Measurements from ENCODE around the gene RAB35.

- TF ChIP-seq POLR2A (IDR thresholded peaks at IDR 0.05): no peak
- no peak for TF ChIP-seq CTCF (IDR thresholded peaks at IDR 0.05)
These were observed 6.8 kb downstream of the RAB35 start for GRCh38 chr12:120109570-120110267.
